Left lung (tissue), 10 donors: Measurements from ENCODE around the gene SH3TC2. TPM values are rescaled to one million over a fixed set of nuclear protein-coding genes. Genes with fewer than 3 reads are reported as not detected.

Experiments used
- ATAC-seq: fragments of 200-7000 bp; cut with Tn5 transposase; one replicate; pipeline ENCODE4 v1.9.1; 2020; ENCODE audit warnings: moderate library complexity
- DNase-seq, 4 donors: peaks; one replicate each; pipeline ENCODE4 v3.0.0-alpha.2; 2013 to 2020
- H3K27ac ChIP-seq, 2 donors: fragments of 200-600 bp; sonication (generic) in 1 of 2; one replicate each; pipeline versions ENCODE4 v1.5.0 to v1.8.0; 2020 to 2021
- H3K27me3 ChIP-seq, 2 donors: fragments of 200-600 bp; sonication (generic) in 1 of 2; one replicate each; pipeline versions ENCODE4 v1.5.0 to v1.8.0; 2020 to 2021
- H3K36me3 ChIP-seq, 2 donors: fragments of 200-600 bp; sonication (generic) in 1 of 2; one replicate each; pipeline versions ENCODE4 v1.5.0 to v1.8.0; 2020 to 2021
- H3K4me1 ChIP-seq, 2 donors: fragments of 200-600 bp; one replicate each; pipeline ENCODE4 v1.8.0; 2021
- H3K4me3 ChIP-seq, 2 donors: fragments of 200-600 bp; sonication (generic) in 1 of 2; one replicate each; pipeline versions ENCODE4 v1.5.0 to v1.8.0; 2020 to 2021; ENCODE audit warnings: mild to moderate bottlenecking in 1 of 2
- H3K9me3 ChIP-seq, 2 donors: fragments of 200-600 bp; sonication (generic) in 1 of 2; one replicate each; pipeline versions ENCODE4 v1.5.0 to v1.8.0; 2020 to 2021
- intact Hi-C, 2 donors: fragments of 100-400 bp; cut with DNase I; formaldehyde crosslinking; loops; one replicate each; pipeline versions ENCODE4 v1.11.2 to v1.14.2; 2022
- polyA plus RNA-seq, 6 donors: library from polyadenylated mRNA; unstranded; fragments of 120-200 nt; gene quantifications; one replicate each; pipeline ENCODE4 v1.2.1, GENCODE V29; 2013; ENCODE audit not compliant: insufficient read length in 6 of 6
- total RNA-seq, 2 donors: library from RNA; stranded (reverse); fragmentation: NEBNext Ultra II Directional; extraction: Animal tissue kit (Norgen Biotek cat#: 25700); gene quantifications; one replicate each; pipeline ENCODE4 v1.2.1, GENCODE V29; 2021
- TF ChIP-seq, protein P1 (sequence below), 2 donors: fragments of 200-600 bp; sonication (generic) in 1 of 2; IDR thresholded peaks; one replicate each; pipeline versions ENCODE4 v1.5.0 to v1.8.0; 2021; ENCODE audit warnings: antibody characterized with exemption in 2 of 2
- donor health status: DM: no; HTN: yes; CAD: no.
- donor health status: DM: no; HTN: no; CAD: no.

Gene SH3TC2
- total and polyA plus RNA-seq, 8 donors, result 1.0 to 2.5 (median 2.1) TPM

DNA sequence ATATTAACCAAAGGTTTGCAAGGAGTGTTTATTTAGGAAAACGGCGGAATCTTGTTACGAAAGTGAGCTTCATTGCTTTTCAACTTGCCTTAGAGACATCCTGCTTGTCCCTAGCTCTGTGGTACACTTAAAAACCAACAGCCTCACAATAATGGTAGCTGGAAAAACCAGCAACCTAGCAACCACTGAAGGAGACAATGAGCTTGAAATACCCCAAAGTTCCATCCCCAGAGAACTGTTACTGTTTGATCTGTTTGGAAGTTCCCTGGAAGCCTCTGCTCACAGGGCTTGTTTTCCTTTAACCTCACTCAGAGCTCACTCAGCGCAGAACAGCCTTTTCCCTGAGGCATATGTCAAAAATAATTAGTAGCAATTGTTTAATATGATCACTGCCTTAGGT lies 43.2 kb downstream of the SH3TC2 start:
- H3K27ac ChIP-seq, result no peak overlapping the region
- ATAC-seq (no peak), DNase-seq (no peak)
- H3K27me3 ChIP-seq, result no peaks in the 10 kb centered on the region
- no peaks in the 10 kb centered on the region for H3K36me3 ChIP-seq
- no peak overlapping the region for H3K4me3 ChIP-seq
- TF ChIP-seq, protein P1, sequence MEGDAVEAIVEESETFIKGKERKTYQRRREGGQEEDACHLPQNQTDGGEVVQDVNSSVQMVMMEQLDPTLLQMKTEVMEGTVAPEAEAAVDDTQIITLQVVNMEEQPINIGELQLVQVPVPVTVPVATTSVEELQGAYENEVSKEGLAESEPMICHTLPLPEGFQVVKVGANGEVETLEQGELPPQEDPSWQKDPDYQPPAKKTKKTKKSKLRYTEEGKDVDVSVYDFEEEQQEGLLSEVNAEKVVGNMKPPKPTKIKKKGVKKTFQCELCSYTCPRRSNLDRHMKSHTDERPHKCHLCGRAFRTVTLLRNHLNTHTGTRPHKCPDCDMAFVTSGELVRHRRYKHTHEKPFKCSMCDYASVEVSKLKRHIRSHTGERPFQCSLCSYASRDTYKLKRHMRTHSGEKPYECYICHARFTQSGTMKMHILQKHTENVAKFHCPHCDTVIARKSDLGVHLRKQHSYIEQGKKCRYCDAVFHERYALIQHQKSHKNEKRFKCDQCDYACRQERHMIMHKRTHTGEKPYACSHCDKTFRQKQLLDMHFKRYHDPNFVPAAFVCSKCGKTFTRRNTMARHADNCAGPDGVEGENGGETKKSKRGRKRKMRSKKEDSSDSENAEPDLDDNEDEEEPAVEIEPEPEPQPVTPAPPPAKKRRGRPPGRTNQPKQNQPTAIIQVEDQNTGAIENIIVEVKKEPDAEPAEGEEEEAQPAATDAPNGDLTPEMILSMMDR (IDR thresholded peaks at IDR 0.05), result no peak
- no peaks in the 10 kb centered on the region for H3K4me1 ChIP-seq
- no peaks in the 10 kb centered on the region for H3K9me3 ChIP-seq
- intact Hi-C loops, result no loop called here

DNA sequence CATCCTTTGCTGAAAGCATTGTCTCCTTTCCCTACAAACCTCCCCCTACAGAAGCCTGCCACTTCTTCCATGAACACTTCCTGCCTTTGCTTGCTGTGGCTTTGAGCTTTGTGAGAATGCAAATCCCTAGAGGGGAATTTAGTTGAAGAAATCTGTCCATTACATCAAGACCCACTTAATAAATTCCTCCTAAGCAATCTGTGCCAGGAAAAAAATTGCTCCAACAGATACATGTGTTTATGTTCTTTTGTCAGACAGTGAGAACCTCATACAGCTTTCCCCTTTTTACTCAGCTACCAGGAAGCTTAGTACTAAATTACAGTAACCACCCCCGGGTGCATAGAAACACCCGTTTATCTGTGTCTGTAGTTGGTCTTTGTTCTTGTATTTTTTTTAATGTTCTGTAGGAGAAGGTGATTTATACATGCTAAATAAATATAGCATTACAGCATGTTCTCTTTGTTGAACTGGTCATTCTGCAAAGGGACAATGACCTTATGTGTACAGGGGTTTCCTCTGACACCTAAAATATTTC lies 43.9 kb downstream of the SH3TC2 start:
- peak; percentile 26 for ATAC-seq
- H3K27ac ChIP-seq, result no peak overlapping the region
- no peaks in the 10 kb centered on the region for H3K27me3 ChIP-seq
- intact Hi-C loops, result no loop called here
- no peak overlapping the region for H3K4me3 ChIP-seq
- no peaks in the 10 kb centered on the region for H3K4me1 ChIP-seq
- no peaks in the 10 kb centered on the region for H3K36me3 ChIP-seq
- TF ChIP-seq, protein P1 (IDR thresholded peaks at IDR 0.05), result no peak
- DNase-seq, result peak in 1 of 4 donors; percentile 40
- no peaks in the 10 kb centered on the region for H3K9me3 ChIP-seq

DNA sequence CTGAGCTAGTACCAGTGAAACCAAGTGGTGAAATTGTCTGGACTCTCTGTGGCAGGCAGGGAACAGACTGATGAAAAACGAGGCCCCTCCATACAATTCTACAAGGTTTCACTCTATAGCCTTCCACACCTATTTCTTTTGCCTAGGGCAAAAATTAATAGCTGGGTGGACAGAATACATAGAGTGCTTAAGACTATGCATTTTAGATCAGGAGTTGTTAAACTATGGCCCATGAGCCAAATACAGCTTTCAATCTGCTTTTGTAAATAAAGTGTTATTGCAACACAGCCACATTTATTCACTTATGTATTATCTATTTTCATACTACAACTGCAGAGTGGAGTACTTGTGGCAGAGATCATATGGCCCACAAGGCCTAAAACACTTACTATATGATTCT lies 45.2 kb downstream of the SH3TC2 start:
- Histone ChIP-seq H3K4me1 (no peaks in the 10 kb centered on the region), H3K4me3 (no peak overlapping the region), H3K27ac (no peak overlapping the region), H3K27me3 (no peaks in the 10 kb centered on the region), H3K36me3 (no peaks in the 10 kb centered on the region), H3K9me3 (no peaks in the 10 kb centered on the region)
- intact Hi-C loops, result no loop called here
- TF ChIP-seq, protein P1 (IDR thresholded peaks at IDR 0.05), result no peak
- no peak for DNase-seq
- ATAC-seq, result no peak

DNA sequence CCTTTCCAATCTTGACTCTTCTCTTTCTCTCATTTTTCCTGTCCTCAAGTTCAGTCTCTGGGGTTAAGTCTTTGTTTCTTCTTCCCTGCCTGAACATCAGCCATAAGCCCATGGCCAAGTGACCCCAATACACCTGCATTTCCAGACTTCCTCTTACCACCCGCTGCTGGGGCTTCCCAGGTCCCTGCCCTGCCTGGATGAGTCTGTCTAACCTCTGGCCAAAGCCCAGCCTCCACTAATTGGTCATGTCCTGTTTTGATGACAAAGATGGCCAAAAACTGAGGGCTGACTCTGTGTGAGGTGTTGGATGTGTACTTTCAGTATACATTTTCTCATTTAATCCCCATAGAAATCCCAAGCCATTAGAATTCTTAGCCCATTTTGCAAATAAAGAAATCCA lies 47.3 kb downstream of the SH3TC2 start:
- no peak for DNase-seq
- Histone ChIP-seq H3K27me3 (no peaks in the 10 kb centered on the region), H3K27ac (no peak overlapping the region), H3K36me3 (no peaks in the 10 kb centered on the region), H3K9me3 (no peaks in the 10 kb centered on the region), H3K4me1 (no peaks in the 10 kb centered on the region), H3K4me3 (no peak overlapping the region)
- intact Hi-C loops, result no loop called here
- no peak for ATAC-seq
- TF ChIP-seq, protein P1 (IDR thresholded peaks at IDR 0.05), result no peak

DNA sequence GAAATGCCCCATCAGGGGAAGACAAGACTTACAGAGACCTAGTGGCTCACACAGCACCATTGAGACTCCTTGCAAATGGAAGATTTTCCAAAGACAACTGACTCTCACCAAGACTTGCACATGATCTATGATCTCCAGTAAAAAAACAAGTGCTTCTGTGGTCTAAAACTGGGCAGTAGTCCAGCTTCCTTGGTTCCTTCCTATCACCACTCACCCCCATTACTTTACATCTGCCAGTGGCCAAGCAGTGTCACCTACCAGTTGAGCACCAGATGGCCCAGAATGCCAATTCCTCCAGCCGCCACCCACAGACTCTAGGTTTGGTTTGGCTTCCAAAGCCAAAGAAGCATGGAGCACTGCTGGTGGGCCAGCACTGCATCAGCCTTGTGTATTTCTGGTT lies 47.7 kb downstream of the SH3TC2 start:
- H3K9me3 ChIP-seq, result no peaks in the 10 kb centered on the region
- intact Hi-C loops, result no loop called here
- no peak overlapping the region for H3K4me3 ChIP-seq
- H3K36me3 ChIP-seq, result no peaks in the 10 kb centered on the region
- no peaks in the 10 kb centered on the region for H3K27me3 ChIP-seq
- DNase-seq, result no peak
- no peaks in the 10 kb centered on the region for H3K4me1 ChIP-seq
- H3K27ac ChIP-seq, result no peak overlapping the region
- no peak for ATAC-seq
- TF ChIP-seq, protein P1 (IDR thresholded peaks at IDR 0.05), result no peak
